ENCODE results near the gene ALPP. TPM values are rescaled to one million over a fixed set of nuclear protein-coding genes. Genes with fewer than 3 reads are reported as not detected.
"Not testable (repeated sequence)": the region's sequence is repeated elsewhere in the genome, so short reads cannot be mapped to it uniquely, and the experiment has no call there.

ALPP gene
- total RNA-seq, 8 experiments from 2014 or later = 0.05 to 1.6 (median 0.30) TPM; not detected in 2

- ATAC-seq (replicated peaks in 6 of 8) = no peak
- Histone ChIP-seq H3K27ac (no peak overlapping the region), H3K4me1 (replicated peaks in 1 of 2) (peaks cover 10 to 21% of the 10 kb centered on the region in 2 donors), H3K4me3 (no peak overlapping the region)
- 58 to 100% (median 93%) methylated on average over 3 to 10 of the region's 18 CpGs; no CpG with 5 or more reads in 1 of the 10 experiments for WGBS, 10 experiments
- in situ Hi-C loops (cut with MboI; ENCODE audit: low pct_unique_long_range_greater_than_20kb in 2 of 9, low sequenced_read_pairs in 9 of 9, unreplicated experiment in 9 of 9) = no loop called here
These were observed 6.0 kb upstream of the ALPP start for GRCh38 chr2:232372231-232373208.

- 71 to 100% (median 94%) methylated on average over 1 of the region's 1 CpG; no CpG with 5 or more reads in 6 of the 10 experiments for WGBS, 10 experiments
- Histone ChIP-seq H3K4me3 (no peak overlapping the region), H3K27ac (no peak overlapping the region), H3K4me1 (replicated peaks in 1 of 2) (peaks cover 5 to 15% of the 10 kb centered on the region in 2 donors)
- peak in 3 of 8 experiments; percentile 96 to 98 (median 98) for ATAC-seq (replicated peaks in 6 of 8)
- in situ Hi-C loops (cut with MboI; ENCODE audit: low pct_unique_long_range_greater_than_20kb in 2 of 9, low sequenced_read_pairs in 9 of 9, unreplicated experiment in 9 of 9) = no loop called here
These were observed 4.2 kb upstream of the ALPP start for GRCh38 chr2:232374356-232374755.

- in situ Hi-C loops (cut with MboI; ENCODE audit: low pct_unique_long_range_greater_than_20kb in 2 of 9, low sequenced_read_pairs in 9 of 9, unreplicated experiment in 9 of 9) = no loop called here
- ATAC-seq (replicated peaks in 6 of 8) = peak in 2 of 8 experiments; percentile 32 to 38
- Histone ChIP-seq H3K27ac (no peak overlapping the region), H3K4me3 (no peak overlapping the region), H3K4me1 (replicated peaks in 1 of 2) (peaks cover 0 to 10% of the 10 kb centered on the region in 2 donors)
- 16 to 83% (median 50%) methylated on average over 2 to 10 of the region's 12 CpGs for WGBS, 10 experiments
These were observed 3.4 kb upstream of the ALPP start for GRCh38 chr2:232375164-232375563.

DNA sequence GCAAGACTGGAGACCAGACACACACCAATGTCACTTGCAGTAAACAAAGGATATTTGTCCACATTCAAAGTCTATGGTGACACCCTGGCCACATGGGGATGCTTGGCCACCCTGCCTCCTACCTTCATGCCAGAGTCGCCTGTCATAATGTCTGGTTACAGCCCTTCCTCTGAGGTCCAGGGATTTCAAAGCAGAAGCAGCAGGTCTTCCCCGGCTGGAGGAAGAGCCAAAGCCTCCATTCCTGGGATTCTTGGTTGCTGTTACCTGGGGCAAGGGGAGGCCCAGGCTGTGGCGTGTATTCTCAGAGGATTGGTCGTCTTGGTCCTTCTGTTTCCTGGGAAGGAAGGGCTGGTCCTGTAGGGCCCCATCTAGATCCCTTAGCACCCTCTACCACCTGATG is 2.3 kb upstream of the ALPP start:
- WGBS, 10 experiments = 70 to 100% (median 83%) methylated on average over 1 to 2 of the region's 4 CpGs; no CpG with 5 or more reads in 7 of the 10 experiments
- in situ Hi-C loops (cut with MboI; ENCODE audit: low pct_unique_long_range_greater_than_20kb in 2 of 9, low sequenced_read_pairs in 9 of 9, unreplicated experiment in 9 of 9) = no loop called here
- no peak overlapping the region for H3K4me3 ChIP-seq
- ATAC-seq (replicated peaks in 6 of 8) = no peak
- H3K27ac ChIP-seq = no peak overlapping the region
- H3K4me1 ChIP-seq (replicated peaks in 1 of 2) = peaks cover 0 to 10% of the 10 kb centered on the region in 2 donors

- Histone ChIP-seq H3K4me3 (no peak overlapping the region), H3K27ac (no peak overlapping the region), H3K4me1 (replicated peaks in 1 of 2) (peaks cover 0 to 10% of the 10 kb centered on the region in 2 donors)
- 46 to 100% (median 100%) methylated on average over 1 to 4 of the region's 7 CpGs; no CpG with 5 or more reads in 6 of the 10 experiments for whole genome bisulfite sequencing, 10 experiments
- ATAC-seq (replicated peaks in 6 of 8) = no peak
- in situ Hi-C loops (cut with MboI; ENCODE audit: low pct_unique_long_range_greater_than_20kb in 2 of 9, low sequenced_read_pairs in 9 of 9, unreplicated experiment in 9 of 9) = no loop called here
These were observed 1.8 kb upstream of the ALPP start for GRCh38 chr2:232376713-232377112.

DNA sequence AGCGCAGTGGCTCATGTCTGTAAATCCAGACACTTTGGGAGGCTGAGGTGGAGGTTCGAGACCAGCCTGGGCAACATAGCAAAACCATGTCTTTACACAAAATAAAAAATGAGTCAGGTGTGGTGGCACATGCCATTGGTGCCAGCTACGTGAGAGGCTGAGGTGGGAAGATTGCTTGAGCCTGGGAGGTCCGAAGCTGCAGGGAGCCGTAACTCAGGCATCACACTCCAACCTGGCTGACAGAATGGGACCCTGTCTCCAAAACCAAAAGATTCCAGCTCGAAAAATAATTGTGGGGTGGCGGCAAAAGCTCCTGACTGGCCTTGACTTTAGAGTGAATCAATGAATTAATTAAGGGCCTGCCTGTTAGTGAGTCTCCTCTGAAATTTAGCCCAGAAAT is 1.2 kb upstream of the ALPP start:
- peaks cover 0 to 10% of the 10 kb centered on the region in 2 donors for H3K4me1 ChIP-seq (replicated peaks in 1 of 2)
- no peak overlapping the region for H3K4me3 ChIP-seq
- in situ Hi-C loops (cut with MboI; ENCODE audit: low pct_unique_long_range_greater_than_20kb in 2 of 9, low sequenced_read_pairs in 9 of 9, unreplicated experiment in 9 of 9) = no loop called here
- no peak overlapping the region for H3K27ac ChIP-seq
- WGBS, 10 experiments = 40 to 100% (median 83%) methylated on average over 1 to 5 of the region's 7 CpGs; no CpG with 5 or more reads in 1 of the 10 experiments
- no peak for ATAC-seq (replicated peaks in 6 of 8)

DNA sequence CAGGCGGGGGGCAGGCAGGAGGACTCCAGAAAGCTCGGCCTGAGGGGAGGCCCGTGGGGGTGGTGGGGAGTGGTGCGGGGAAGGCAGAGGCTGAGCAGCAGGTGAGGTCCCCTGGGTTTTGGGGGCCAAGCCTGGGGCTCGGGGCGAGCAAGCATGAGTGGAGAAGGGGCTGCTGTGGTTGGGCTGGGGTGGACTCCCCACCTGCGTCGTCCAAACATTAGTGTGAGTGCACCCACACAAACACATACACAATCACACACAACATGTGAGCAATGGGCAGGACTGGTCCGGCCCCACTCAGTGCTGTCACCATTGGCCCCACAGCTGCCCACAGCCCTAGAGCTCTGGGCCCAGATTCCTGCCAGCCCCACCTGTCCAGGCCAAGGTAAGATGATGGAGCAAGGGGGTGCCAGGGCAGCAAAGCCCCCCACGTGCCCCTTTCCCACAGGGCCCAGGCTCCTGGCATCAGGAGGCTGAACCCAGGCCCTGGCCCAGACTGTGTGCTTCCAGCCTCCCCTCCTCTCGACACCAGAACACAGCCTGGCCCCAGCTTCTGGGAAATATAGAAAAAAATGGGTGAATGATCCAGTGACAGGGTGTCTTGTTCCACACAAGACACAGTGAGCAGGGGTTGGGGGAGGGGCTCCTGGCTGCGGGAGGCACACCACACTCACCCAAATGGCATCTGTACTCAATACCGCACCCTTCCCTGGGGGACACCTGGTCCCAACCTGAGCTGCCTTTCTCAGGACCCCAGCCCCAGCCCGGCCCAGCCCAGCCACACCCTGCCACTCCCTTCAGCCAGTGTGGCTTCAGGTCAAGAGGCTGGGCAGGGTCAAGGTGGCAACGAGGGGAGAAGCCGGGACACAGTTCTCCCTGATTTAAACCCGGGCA is 463 bp upstream of the ALPP start:
- no peak for ATAC-seq (replicated peaks in 6 of 8)
- Histone ChIP-seq H3K4me1 (replicated peaks in 1 of 2) (peaks cover 0 to 10% of the 10 kb centered on the region in 2 donors), H3K4me3 (no peak overlapping the region), H3K27ac (no peak overlapping the region)
- 71 to 100% (median 85%) methylated on average over 1 to 2 of the region's 17 CpGs; no CpG with 5 or more reads in 6 of the 10 experiments for WGBS, 10 experiments
- in situ Hi-C loops (cut with MboI; ENCODE audit: low pct_unique_long_range_greater_than_20kb in 2 of 9, low sequenced_read_pairs in 9 of 9, unreplicated experiment in 9 of 9) = no loop called here

DNA sequence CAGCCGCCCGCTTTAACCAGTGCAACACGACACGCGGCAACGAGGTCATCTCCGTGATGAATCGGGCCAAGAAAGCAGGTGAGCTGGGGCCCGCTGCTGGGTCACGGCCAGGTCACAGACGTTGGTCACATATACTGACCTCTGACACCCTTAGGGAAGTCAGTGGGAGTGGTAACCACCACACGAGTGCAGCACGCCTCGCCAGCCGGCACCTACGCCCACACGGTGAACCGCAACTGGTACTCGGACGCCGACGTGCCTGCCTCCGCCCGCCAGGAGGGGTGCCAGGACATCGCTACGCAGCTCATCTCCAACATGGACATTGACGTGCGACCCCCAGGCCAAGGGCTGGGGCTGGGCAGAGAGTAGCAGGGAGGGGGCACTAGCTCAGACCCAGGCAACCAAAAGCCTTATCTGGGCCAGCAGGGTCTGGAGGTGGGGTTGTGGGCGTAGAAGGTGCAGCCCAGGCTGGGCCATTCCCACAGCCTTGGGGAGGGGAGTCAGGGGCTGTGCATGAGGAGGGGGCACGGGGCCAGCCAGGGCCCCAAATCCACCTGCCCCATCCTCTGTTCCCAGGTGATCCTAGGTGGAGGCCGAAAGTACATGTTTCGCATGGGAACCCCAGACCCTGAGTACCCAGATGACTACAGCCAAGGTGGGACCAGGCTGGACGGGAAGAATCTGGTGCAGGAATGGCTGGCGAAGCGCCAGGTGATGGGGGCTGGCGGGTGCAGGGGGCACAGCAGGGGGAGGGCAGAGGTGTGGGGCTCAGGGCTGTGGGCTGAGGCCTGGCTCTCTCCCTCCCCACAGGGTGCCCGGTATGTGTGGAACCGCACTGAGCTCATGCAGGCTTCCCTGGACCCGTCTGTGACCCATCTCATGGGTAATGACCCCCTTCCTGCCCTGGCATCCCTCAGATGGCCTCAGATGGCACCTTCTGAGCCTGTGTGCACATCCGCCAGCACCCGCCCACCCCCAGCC is 1.3 kb downstream of the ALPP start:
- H3K4me1 ChIP-seq (replicated peaks in 1 of 2); H3K4me3 ChIP-seq; H3K27ac ChIP-seq; ATAC-seq (replicated peaks in 6 of 8); in situ Hi-C loops (cut with MboI; ENCODE audit: low pct_unique_long_range_greater_than_20kb in 2 of 9, low sequenced_read_pairs in 9 of 9, unreplicated experiment in 9 of 9): not testable (repeated sequence)
- 20 to 93% methylated on average over 2 of the region's 41 CpGs; no CpG with 5 or more reads in 8 of the 10 experiments for WGBS, 10 experiments

DNA sequence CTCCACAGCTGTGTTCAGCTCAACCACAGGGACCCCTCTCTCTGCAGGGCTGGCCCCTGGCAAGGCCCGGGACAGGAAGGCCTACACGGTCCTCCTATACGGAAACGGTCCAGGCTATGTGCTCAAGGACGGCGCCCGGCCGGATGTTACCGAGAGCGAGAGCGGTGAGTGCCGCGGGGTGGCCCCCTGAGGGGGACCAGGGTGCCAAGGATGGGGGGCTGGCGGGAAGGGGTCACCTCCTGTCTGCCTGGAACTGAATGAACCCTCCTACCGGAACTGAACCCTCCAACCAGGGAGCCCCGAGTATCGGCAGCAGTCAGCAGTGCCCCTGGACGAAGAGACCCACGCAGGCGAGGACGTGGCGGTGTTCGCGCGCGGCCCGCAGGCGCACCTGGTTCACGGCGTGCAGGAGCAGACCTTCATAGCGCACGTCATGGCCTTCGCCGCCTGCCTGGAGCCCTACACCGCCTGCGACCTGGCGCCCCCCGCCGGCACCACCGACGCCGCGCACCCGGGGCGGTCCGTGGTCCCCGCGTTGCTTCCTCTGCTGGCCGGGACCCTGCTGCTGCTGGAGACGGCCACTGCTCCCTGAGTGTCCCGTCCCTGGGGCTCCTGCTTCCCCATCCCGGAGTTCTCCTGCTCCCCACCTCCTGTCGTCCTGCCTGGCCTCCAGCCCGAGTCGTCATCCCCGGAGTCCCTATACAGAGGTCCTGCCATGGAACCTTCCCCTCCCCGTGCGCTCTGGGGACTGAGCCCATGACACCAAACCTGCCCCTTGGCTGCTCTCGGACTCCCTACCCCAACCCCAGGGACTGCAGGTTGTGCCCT is 2.9 kb downstream of the ALPP start:
- in situ Hi-C loops (cut with MboI; ENCODE audit: low pct_unique_long_range_greater_than_20kb in 2 of 9, low sequenced_read_pairs in 9 of 9, unreplicated experiment in 9 of 9); H3K4me3 ChIP-seq; H3K27ac ChIP-seq; H3K4me1 ChIP-seq (replicated peaks in 1 of 2): not testable (repeated sequence)
- WGBS, 10 experiments = 90 to 93% methylated on average over 2 to 3 of the region's 59 CpGs; no CpG with 5 or more reads in 8 of the 10 experiments
- ATAC-seq (replicated peaks in 6 of 8) = peak in 1 of 8 experiments; percentile 81

GRCh38 chr2:232382331-232383225 is 4.0 kb downstream of the ALPP start:
- no peak overlapping the region for H3K4me3 ChIP-seq
- H3K27ac ChIP-seq = no peak overlapping the region
- ATAC-seq (replicated peaks in 6 of 8) = no peak
- in situ Hi-C loops (cut with MboI; ENCODE audit: low pct_unique_long_range_greater_than_20kb in 2 of 9, low sequenced_read_pairs in 9 of 9, unreplicated experiment in 9 of 9) = no loop called here
- peaks cover 2 to 5% of the 10 kb centered on the region in 2 donors for H3K4me1 ChIP-seq (replicated peaks in 1 of 2)
- WGBS, 10 experiments = 35 to 100% (median 58%) methylated on average over 2 to 15 of the region's 18 CpGs; no CpG with 5 or more reads in 1 of the 10 experiments
